ENCODE results near the gene PCDHA6. TPM values are rescaled to one million over a fixed set of nuclear protein-coding genes. Genes with fewer than 3 reads are reported as not detected.
"Not testable (repeated sequence)": the region's sequence is repeated elsewhere in the genome, so short reads cannot be mapped to it uniquely, and the experiment has no call there.

The PCDHA6 gene
- total and polyA plus RNA-seq, 2 experiments from 2014 or later, result 0.22 TPM; not detected in 1

DNA sequence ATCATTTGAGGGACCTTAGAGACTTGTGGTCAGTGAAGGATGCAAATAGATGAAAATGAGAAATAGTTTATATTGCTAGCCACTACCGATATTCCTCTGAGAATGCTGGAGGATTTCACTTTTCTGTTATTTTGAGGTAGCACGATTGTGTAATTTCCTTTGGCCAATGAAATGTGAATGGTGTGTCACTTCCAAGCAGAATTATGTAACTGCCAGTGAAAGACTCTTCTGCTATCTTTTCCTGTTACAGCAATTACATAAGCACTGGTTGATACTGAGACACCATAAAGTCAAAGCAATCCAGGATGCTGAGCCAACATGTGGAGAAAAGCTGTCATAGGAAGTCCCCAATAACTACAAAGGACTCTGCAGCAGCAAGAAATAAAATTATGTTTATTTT is 36.7 kb upstream of the PCDHA6 start:
- Histone ChIP-seq H3K79me2 (ENCODE audit: insufficient read depth) (no peaks in the 10 kb centered on the region), H3F3A (ENCODE audit: insufficient read depth) (no peaks in the 10 kb centered on the region), H3K9ac (no peak overlapping the region), H3K36me3 (ENCODE audit: low read depth) (no peaks in the 10 kb centered on the region), H3K9me2 (ENCODE audit: insufficient read depth) (no peaks in the 10 kb centered on the region), H3K9me3 (ENCODE audit: low read depth) (no peaks in the 10 kb centered on the region), H3K4me3 (no peak overlapping the region), H2AFZ (no peak overlapping the region), H4K20me1 (ENCODE audit: insufficient read depth) (no peaks in the 10 kb centered on the region), H3K4me2 (ENCODE audit: unreplicated experiment) (no peak overlapping the region), H3K4me1 (ENCODE audit: insufficient read depth) (no peaks in the 10 kb centered on the region), H3K27ac (no peak overlapping the region), H3K27me3 (replicated peaks; ENCODE audit: insufficient read depth) (no peaks in the 10 kb centered on the region)
- in situ Hi-C loops (cut with MboI), result no loop called here
- no peak for TF ChIP-seq EZH2 (IDR thresholded peaks at IDR 0.05; ENCODE audit: insufficient read depth, poor library complexity, severe bottlenecking)
- TF ChIP-seq EZH2phosphoT487 (IDR thresholded peaks at IDR 0.05; ENCODE audit: insufficient read depth, low read depth), result no peak
- no peak for DNase-seq
- 26 to 30% methylated on average over 2 of the region's 2 CpGs for WGBS, 2 experiments (ENCODE audit: low coverage in 1 of 2, low lambda C conversion rate in 2 of 2, missing lambda C conversion rate in 2 of 2)

DNA sequence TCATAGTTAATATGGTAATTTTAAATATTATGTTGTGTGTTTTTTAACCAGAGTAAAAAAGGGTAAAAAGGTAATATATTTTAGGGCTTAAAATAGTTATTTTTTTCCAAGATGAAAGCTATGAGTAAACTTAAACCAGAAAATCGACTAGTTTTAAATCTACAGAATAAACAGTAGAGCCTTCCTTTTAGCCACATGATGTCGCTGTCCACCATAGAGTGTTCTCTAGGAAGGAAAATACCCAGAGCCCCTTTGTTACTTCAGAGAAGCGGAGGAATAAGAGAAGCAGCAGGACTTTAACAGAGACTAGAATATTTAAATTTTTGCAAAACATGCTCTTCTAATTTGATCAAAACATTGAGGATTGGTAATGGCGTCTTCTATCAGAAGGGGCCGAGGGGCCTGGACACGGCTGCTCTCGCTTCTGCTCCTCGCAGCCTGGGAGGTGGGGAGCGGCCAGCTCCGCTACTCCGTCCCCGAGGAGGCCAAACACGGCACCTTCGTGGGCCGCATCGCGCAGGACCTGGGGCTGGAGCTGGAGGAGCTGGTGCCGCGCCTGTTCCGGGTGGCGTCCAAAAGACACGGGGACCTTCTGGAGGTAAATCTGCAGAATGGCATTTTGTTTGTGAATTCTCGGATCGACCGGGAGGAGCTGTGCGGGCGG is 33.0 kb upstream of the PCDHA6 start, which contains the start of gene PCDHA2:
Gene PCDHA2, plus strand, starts transcription at position 258 of the 664 bp plus-strand sequence.
- Histone ChIP-seq H3F3A (ENCODE audit: insufficient read depth) (no peaks in the 10 kb centered on the region), H3K27me3 (replicated peaks; ENCODE audit: insufficient read depth) (no peaks in the 10 kb centered on the region), H3K4me2 (ENCODE audit: unreplicated experiment) (no peak within 1 kb of the TSS), H3K4me1 (ENCODE audit: insufficient read depth) (no peaks in the 10 kb centered on the region), H3K9me3 (ENCODE audit: low read depth) (no peaks in the 10 kb centered on the region), H3K9me2 (ENCODE audit: insufficient read depth) (no peaks in the 10 kb centered on the region), H3K36me3 (ENCODE audit: low read depth) (no peaks in the 10 kb centered on the region), H4K20me1 (ENCODE audit: insufficient read depth) (no peaks in the 10 kb centered on the region), H3K27ac (no peak within 1 kb of the TSS), H3K9ac (no peak within 1 kb of the TSS), H2AFZ (0 out of 2 replicates have a peak within 1 kb of the TSS, but pooled peaks have one; percentile 51), H3K4me3 (no peak within 1 kb of the TSS), H3K79me2 (ENCODE audit: insufficient read depth) (no peaks in the 10 kb centered on the region)
- in situ Hi-C loops (cut with MboI), result no loop called here
- peak; percentile 19 for DNase-seq
- WGBS, 2 experiments (ENCODE audit: low coverage in 1 of 2, low lambda C conversion rate in 2 of 2, missing lambda C conversion rate in 2 of 2), result 19 to 25% methylated on average over 27 of the region's 27 CpGs
- TF ChIP-seq EZH2phosphoT487 (IDR thresholded peaks at IDR 0.05; ENCODE audit: insufficient read depth, low read depth) (no peak), EZH2 (IDR thresholded peaks at IDR 0.05; ENCODE audit: insufficient read depth, poor library complexity, severe bottlenecking) (no peak)

DNA sequence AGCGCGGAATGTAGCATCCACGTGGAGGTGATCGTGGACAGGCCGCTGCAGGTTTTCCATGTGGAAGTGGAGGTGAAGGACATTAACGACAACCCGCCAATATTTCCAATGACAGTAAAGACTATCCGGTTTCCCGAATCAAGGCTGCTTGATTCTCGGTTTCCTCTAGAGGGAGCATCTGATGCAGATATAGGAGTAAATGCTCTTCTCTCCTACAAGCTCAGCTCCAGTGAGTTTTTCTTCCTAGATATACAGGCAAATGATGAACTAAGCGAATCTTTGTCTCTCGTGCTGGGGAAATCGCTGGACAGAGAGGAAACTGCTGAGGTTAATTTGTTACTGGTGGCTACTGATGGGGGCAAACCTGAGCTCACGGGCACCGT is 32.5 kb upstream of the PCDHA6 start:
- in situ Hi-C loops (cut with MboI), result no loop called here
- no peaks in the 10 kb centered on the region for H3K79me2 ChIP-seq (ENCODE audit: insufficient read depth)
- H3K9me3 ChIP-seq (ENCODE audit: low read depth), result no peaks in the 10 kb centered on the region
- no peaks in the 10 kb centered on the region for H3K9me2 ChIP-seq (ENCODE audit: insufficient read depth)
- no peaks in the 10 kb centered on the region for H3K36me3 ChIP-seq (ENCODE audit: low read depth)
- no peaks in the 10 kb centered on the region for H3K4me1 ChIP-seq (ENCODE audit: insufficient read depth)
- H3F3A ChIP-seq (ENCODE audit: insufficient read depth), result no peaks in the 10 kb centered on the region
- TF ChIP-seq EZH2 (IDR thresholded peaks at IDR 0.05; ENCODE audit: insufficient read depth, poor library complexity, severe bottlenecking) (no peak), EZH2phosphoT487 (IDR thresholded peaks at IDR 0.05; ENCODE audit: insufficient read depth, low read depth) (no peak)
- H3K27me3 ChIP-seq (replicated peaks; ENCODE audit: insufficient read depth), result no peaks in the 10 kb centered on the region
- no peak overlapping the region for H3K4me3 ChIP-seq
- 7 to 11% methylated on average over 15 of the region's 15 CpGs for WGBS, 2 experiments (ENCODE audit: low coverage in 1 of 2, low lambda C conversion rate in 2 of 2, missing lambda C conversion rate in 2 of 2)
- H2AFZ ChIP-seq, result no peak overlapping the region
- H3K4me2 ChIP-seq (ENCODE audit: unreplicated experiment), result no peak overlapping the region
- no peaks in the 10 kb centered on the region for H4K20me1 ChIP-seq (ENCODE audit: insufficient read depth)
- DNase-seq, result peak; percentile 26
- H3K9ac ChIP-seq, result no peak overlapping the region
- H3K27ac ChIP-seq, result no peak overlapping the region

DNA sequence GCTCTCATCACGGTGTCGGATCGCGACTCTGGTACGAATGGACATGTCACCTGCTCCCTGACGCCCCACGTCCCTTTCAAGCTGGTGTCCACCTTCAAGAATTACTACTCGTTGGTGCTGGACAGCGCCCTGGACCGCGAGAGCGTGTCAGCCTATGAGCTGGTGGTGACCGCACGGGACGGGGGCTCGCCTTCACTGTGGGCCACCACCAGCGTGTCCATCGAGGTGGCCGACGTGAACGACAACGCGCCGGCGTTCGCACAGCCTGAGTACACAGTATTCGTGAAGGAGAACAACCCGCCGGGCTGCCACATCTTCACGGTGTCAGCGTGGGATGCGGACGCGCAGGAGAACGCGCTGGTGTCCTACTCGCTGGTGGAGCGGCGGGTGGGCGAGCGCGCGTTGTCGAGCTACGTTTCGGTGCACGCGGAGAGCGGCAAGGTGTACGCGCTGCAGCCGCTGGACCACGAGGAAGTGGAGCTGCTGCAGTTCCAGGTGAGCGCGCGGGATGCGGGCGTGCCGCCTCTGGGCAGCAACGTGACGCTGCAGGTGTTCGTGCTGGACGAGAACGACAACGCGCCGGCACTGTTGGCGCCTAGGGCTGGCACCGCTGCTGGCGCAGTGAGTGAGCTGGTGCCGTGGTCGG is 31.6 kb upstream of the PCDHA6 start:
- in situ Hi-C loops (cut with MboI), result not testable (repeated sequence)

More for the DNA sequence above, 31.6 kb upstream of the PCDHA6 start:
- H3K36me3 ChIP-seq (ENCODE audit: low read depth); H3K9me3 ChIP-seq (ENCODE audit: low read depth); H3K27me3 ChIP-seq (replicated peaks; ENCODE audit: insufficient read depth); H3K4me1 ChIP-seq (ENCODE audit: insufficient read depth); H3K27ac ChIP-seq; H3K4me2 ChIP-seq (ENCODE audit: unreplicated experiment); H3F3A ChIP-seq (ENCODE audit: insufficient read depth); DNase-seq; H2AFZ ChIP-seq; H3K9me2 ChIP-seq (ENCODE audit: insufficient read depth); H3K4me3 ChIP-seq; H3K79me2 ChIP-seq (ENCODE audit: insufficient read depth); H3K9ac ChIP-seq; H4K20me1 ChIP-seq (ENCODE audit: insufficient read depth): not testable (repeated sequence)
- WGBS, 2 experiments (ENCODE audit: low coverage in 1 of 2, low lambda C conversion rate in 2 of 2, missing lambda C conversion rate in 2 of 2), result 54 to 57% methylated on average over 59 to 72 of the region's 72 CpGs

Data from GM23248 (cell line).